Liver (tissue), 3 donors: Measurements from ENCODE around the gene BLVRA.

Source experiments
- CTCF ChIP-seq: fragments of 150-350 bp; IDR thresholded peaks from 2 replicates; pipeline ENCODE4 v1.5.1; 2017; ENCODE audit warnings: improper control_type of control experiment, low read depth, low read length; ENCODE audit not compliant: missing input control
- SP1 ChIP-seq: IDR thresholded peaks from 2 replicates; pipeline ENCODE4 v1.6.1; 2018; ENCODE audit warnings: antibody characterized with exemption, mild to moderate bottlenecking
- YY1 ChIP-seq: IDR thresholded peaks from 2 replicates; pipeline ENCODE4 v1.6.1; 2016; ENCODE audit warnings: antibody characterized with exemption, mild to moderate bottlenecking
- donor health status: healthy.
- donor health status: healthy.

GRCh38 chr7:43716598-43716997 lies 41.9 kb upstream of the BLVRA start:
- TF ChIP-seq CTCF (no peak), SP1 (no peak), YY1 (no peak)
